VCaP (cell line): ENCODE data around the gene SPCS2.

Source experiments
- H3K27ac ChIP-seq: fragments of 450-650 bp; 2 replicates; pipeline ENCODE4 v1.5.1; 2017
- CTCF ChIP-seq: fragments of 450-650 bp; conservative IDR thresholded peaks from 2 replicates; pipeline ENCODE4 v1.5.1; 2017; ENCODE audit warnings: mild to moderate bottlenecking, moderate library complexity

The SPCS2 gene

GRCh38 chr11:74926304-74927030, 22.6 kb upstream of the SPCS2 start:
- TF ChIP-seq CTCF = no peak
- no peak overlapping the region for H3K27ac ChIP-seq

- H3K27ac ChIP-seq = no peak overlapping the region
- no peak for TF ChIP-seq CTCF
Measured at GRCh38 chr11:74927496-74927895, 21.6 kb upstream of the SPCS2 start.

- TF ChIP-seq CTCF = peak; percentile 97
Measured at GRCh38 chr11:74929431-74930363, 19.4 kb upstream of the SPCS2 start.

GRCh38 chr11:74932169-74932568, 16.9 kb upstream of the SPCS2 start:
- no peak overlapping the region for H3K27ac ChIP-seq
- TF ChIP-seq CTCF = no peak

More at GRCh38 chr11:74929431-74930363, 19.4 kb upstream of the SPCS2 start:
- no peak overlapping the region for H3K27ac ChIP-seq

GRCh38 chr11:74932797-74933196, 16.3 kb upstream of the SPCS2 start:
- H3K27ac ChIP-seq = no peak overlapping the region
- no peak for TF ChIP-seq CTCF

GRCh38 chr11:74933765-74934164, 15.3 kb upstream of the SPCS2 start:
- no peak overlapping the region for H3K27ac ChIP-seq
- no peak for TF ChIP-seq CTCF

- no peak overlapping the region for H3K27ac ChIP-seq
- no peak for TF ChIP-seq CTCF
Measured at GRCh38 chr11:74935285-74935684, 13.8 kb upstream of the SPCS2 start.
